ENCODE results near the gene FITM2. TPM values are rescaled to one million over a fixed set of nuclear protein-coding genes. Genes with fewer than 3 reads are reported as not detected.

FITM2 gene
- polyA plus RNA-seq, 1 of the 3 experiments (the other 2 are of a cell fraction), result 3.6 TPM

DNA sequence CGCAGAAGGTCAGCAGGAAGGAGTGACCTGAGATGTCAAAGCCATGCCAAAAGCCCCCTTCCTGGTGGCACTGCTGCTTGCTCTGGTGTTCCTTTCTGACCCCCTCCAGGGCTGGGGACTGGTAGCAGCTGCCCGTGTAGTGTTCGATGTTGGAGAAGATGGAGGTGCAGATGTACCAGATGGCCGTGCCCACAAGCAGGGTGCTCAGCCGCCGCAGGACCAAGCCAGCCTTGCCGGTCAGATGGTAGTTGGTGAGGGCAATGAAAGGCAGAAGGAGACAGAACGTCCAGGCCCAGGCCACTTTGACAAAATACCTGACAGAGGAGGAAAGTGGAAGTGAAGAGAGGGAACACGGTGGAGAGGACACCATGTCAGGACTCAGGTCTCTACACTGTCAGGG is 4.1 kb downstream of the FITM2 start (continued):
- TF ChIP-seq TCF12 (IDR thresholded peaks at IDR 0.05) (no peak), TAF1 (IDR thresholded peaks at IDR 0.05; ENCODE audit: borderline replicate concordance, low read depth, low read length) (no peak)

DNA sequence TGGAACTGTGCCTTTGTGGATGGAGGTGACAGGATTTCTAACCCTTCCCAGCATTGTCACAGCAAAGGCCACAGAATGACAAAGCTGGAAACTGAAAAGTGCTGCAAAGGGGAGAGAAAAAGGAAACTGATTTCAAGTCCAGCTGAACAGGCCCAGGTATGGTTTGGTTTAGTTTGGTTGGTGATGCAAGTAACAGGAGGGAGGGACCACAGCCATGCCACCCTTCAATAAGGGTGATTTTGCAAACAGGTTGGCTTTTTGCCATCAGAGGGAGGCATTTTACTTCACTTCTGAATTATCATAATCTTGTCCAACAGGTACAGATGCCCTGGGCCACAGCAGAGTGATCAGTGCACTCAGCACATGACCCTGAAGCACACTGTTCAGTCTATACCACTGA is 6.6 kb downstream of the FITM2 start:
- Histone ChIP-seq H3F3A (replicated peaks; ENCODE audit: insufficient read depth) (no peaks in the 10 kb centered on the region), H3K9ac (no peak overlapping the region), H3K9me2 (no peaks in the 10 kb centered on the region), H3K4me3 (ENCODE audit: low read depth in 2 of 2, low read length in 1 of 2) (no peak overlapping the region), H2AFZ (ENCODE audit: low read depth) (no peak overlapping the region), H3K27ac (ENCODE audit: low read depth in 2 of 2, low read length in 1 of 2) (no peak overlapping the region), H4K20me1 (ENCODE audit: insufficient read depth) (no peaks in the 10 kb centered on the region), H3K27me3 (ENCODE audit: insufficient read depth) (no peaks in the 10 kb centered on the region), H3K36me3 (replicated peaks in 1 of 2; ENCODE audit: control insufficient read depth in 1 of 2, insufficient read depth in 2 of 2, low read length in 1 of 2) (peaks cover 2 to 3% of the 10 kb centered on the region in 2 experiments), H3K79me2 (ENCODE audit: insufficient read depth) (0 out of 2 replicates have a peak, but pooled peaks cover 2% of the 10 kb centered on the region), H3K4me1 (ENCODE audit: control insufficient read depth in 1 of 2, insufficient read depth in 2 of 2, low read depth in 1 of 2, low read length in 1 of 2) (no peaks in the 10 kb centered on the region), H3K4me2 (no peak overlapping the region), H3K9me3 (no peaks in the 10 kb centered on the region)
- ChIA-PET CTCF (interaction anchor here (0.7 to 1.2 kb wide), 2 partner anchors 9 to 87 kb away, joined by 3 to 5 read pairs; no protein-coding TSS in a partner anchor), POLR2A (no interaction called here)
- TF ChIP-seq RFX5 (IDR thresholded peaks at IDR 0.05; ENCODE audit: low read length) (no peak), RAD21 (IDR thresholded peaks at IDR 0.05; ENCODE audit: low read length) (no peak), SIN3A (IDR thresholded peaks at IDR 0.05; ENCODE audit: borderline replicate concordance, low read depth, low read length) (no peak), SMC3 (IDR thresholded peaks at IDR 0.05; ENCODE audit: low read depth, low read length) (no peak)
- no peak for DNase-seq

GRCh38 chr20:44302736-44303135 is 8.3 kb downstream of the FITM2 start:
- ChIA-PET CTCF (interaction anchor here (0.8 to 1.0 kb wide), 2 partner anchors 85 to 87 kb away, joined by 3 to 4 read pairs; no protein-coding TSS in a partner anchor), POLR2A (no interaction called here)
- H2AFZ ChIP-seq (ENCODE audit: low read depth), result no peak overlapping the region
- H3K9ac ChIP-seq, result no peak overlapping the region
- H4K20me1 ChIP-seq (ENCODE audit: insufficient read depth), result no peaks in the 10 kb centered on the region
- DNase-seq, result no peak
- H3K9me3 ChIP-seq, result no peaks in the 10 kb centered on the region
- 87% methylated on average over 8 of the region's 8 CpGs for WGBS (ENCODE audit: low lambda C conversion rate)
- H3K27me3 ChIP-seq (ENCODE audit: insufficient read depth), result no peaks in the 10 kb centered on the region
- H3K4me3 ChIP-seq (ENCODE audit: low read depth in 2 of 2, low read length in 1 of 2), result no peak overlapping the region
- H3F3A ChIP-seq (replicated peaks; ENCODE audit: insufficient read depth), result no peaks in the 10 kb centered on the region
- no peaks in the 10 kb centered on the region for H3K79me2 ChIP-seq (ENCODE audit: insufficient read depth)
- peaks cover 2 to 3% of the 10 kb centered on the region in 2 experiments for H3K36me3 ChIP-seq (replicated peaks in 1 of 2; ENCODE audit: control insufficient read depth in 1 of 2, insufficient read depth in 2 of 2, low read length in 1 of 2)
- H3K4me2 ChIP-seq, result no peak overlapping the region
- no peak for TF ChIP-seq CHD2 (IDR thresholded peaks at IDR 0.05; ENCODE audit: low read length, partially characterized antibody)
- TF ChIP-seq JUND (IDR thresholded peaks at IDR 0.05), result no peak
- TF ChIP-seq, protein P1, sequence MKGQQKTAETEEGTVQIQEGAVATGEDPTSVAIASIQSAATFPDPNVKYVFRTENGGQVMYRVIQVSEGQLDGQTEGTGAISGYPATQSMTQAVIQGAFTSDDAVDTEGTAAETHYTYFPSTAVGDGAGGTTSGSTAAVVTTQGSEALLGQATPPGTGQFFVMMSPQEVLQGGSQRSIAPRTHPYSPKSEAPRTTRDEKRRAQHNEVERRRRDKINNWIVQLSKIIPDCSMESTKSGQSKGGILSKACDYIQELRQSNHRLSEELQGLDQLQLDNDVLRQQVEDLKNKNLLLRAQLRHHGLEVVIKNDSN (IDR thresholded peaks at IDR 0.05; ENCODE audit: borderline replicate concordance, low read depth), result no peak
- no peak for TF ChIP-seq RAD21 (IDR thresholded peaks at IDR 0.05; ENCODE audit: low read length)
- no peak for TF ChIP-seq RCOR1 (IDR thresholded peaks at IDR 0.05; ENCODE audit: low read length)
- H3K4me1 ChIP-seq (ENCODE audit: control insufficient read depth in 1 of 2, insufficient read depth in 2 of 2, low read depth in 1 of 2, low read length in 1 of 2), result no peaks in the 10 kb centered on the region
- H3K9me2 ChIP-seq, result no peaks in the 10 kb centered on the region
- no peak overlapping the region for H3K27ac ChIP-seq (ENCODE audit: low read depth in 2 of 2, low read length in 1 of 2)
